ENCODE results near the gene CD302.
"Not testable (repeated sequence)": the region's sequence is repeated elsewhere in the genome, so short reads cannot be mapped to it uniquely, and the experiment has no call there.

The CD302 gene

DNA sequence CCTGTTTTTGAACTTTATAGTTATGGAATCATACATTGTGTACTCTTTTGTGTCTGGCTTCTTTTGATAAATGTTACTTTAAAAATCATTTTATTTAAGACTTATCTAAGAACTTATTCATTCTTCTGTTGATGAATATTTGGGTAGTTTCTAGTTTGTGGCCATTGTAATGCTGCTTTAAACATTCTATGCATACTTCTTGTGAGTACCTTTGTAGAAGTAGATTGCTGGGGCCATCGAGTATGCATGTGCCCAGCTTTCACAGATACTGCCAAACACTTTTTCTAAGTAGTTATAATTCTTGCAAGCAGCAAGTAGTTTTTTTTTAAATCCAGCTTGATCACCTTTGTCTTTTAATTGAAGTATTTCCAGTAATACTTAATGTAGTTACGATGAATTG lies 11.1 kb downstream of the CD302 start:
- TF ChIP-seq CTCF (conservative IDR thresholded peaks at IDR 0.05; ENCODE audit: low read depth, low read length): no peak
- no peak for DNase-seq (ENCODE audit: low read depth)
- no peak overlapping the region for H3K4me3 ChIP-seq (ENCODE audit: low read depth, low read length)

DNA sequence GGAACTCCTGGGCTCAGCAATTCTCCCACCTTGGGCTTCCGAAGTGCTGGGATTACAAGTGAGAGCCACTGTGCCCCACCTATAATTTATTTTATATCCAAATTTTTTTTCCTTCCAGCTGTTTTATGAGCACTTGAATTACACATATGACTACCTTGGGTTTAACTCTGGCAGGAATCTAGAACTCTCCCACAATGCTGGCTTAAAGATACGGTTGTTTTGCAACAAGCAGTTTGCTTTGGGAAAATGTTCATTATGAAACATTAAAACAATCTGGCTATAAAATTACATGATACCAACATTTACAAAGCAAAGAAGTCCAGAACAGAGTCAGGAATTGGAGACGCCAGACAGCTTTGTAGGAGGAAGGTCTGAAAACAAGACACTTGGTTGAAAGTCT lies 12.8 kb downstream of the CD302 start:
- TF ChIP-seq CTCF (conservative IDR thresholded peaks at IDR 0.05; ENCODE audit: low read depth, low read length): no peak
- no peak overlapping the region for H3K4me3 ChIP-seq (ENCODE audit: low read depth, low read length)
- no peak for DNase-seq (ENCODE audit: low read depth)

DNA sequence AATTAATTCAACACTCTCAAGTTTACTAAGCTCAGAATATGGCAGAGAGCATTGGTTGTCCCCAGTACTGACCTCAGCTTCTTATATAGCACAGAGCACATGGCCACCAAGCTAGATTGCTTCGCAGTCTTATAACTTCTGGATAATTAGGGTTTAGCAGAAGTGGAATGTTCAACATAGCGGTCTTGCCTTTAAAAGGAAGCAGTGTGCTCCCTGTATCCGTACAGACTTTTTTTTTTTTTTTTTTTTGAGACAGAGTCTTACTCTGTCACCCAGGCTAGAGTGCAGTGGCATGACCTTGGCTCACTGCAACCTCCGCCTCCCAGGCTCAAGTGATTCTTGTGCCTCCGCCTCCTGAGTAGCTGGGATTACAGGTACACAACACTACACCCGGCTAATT lies 13.3 kb downstream of the CD302 start:
- not testable (repeated sequence) for H3K4me3 ChIP-seq (ENCODE audit: low read depth, low read length); DNase-seq (ENCODE audit: low read depth)

GRCh38 chr2:159783556-159783955 lies 14.5 kb downstream of the CD302 start:
- no peak overlapping the region for H3K4me3 ChIP-seq (ENCODE audit: low read depth, low read length)
- no peak for DNase-seq (ENCODE audit: low read depth)
- TF ChIP-seq CTCF (conservative IDR thresholded peaks at IDR 0.05; ENCODE audit: low read depth, low read length): no peak

DNA sequence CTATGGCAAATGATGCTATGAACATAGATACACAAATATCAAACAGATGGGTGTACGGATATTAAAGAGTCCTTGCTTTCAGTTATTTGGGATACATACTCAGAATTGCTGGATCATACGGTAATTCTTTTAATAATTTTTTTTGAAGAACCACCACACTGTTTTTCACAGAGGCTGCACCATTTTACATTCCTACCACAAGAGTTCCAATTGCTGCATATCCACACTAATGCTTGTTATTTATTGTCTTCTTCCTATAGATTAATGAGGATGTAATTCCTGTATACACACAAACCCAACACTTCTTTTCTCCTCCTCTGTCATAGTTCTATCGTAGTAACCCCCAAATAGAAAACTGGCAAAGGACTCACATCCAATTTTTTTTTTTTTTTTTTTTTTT lies 21.7 kb downstream of the CD302 start:
- TF ChIP-seq CTCF (conservative IDR thresholded peaks at IDR 0.05; ENCODE audit: low read depth, low read length): peak; percentile 45
- no peak overlapping the region for H3K4me3 ChIP-seq (ENCODE audit: low read depth, low read length)
- no peak for DNase-seq (ENCODE audit: low read depth)

- TF ChIP-seq CTCF (conservative IDR thresholded peaks at IDR 0.05; ENCODE audit: low read depth, low read length): no peak
- no peak overlapping the region for H3K4me3 ChIP-seq (ENCODE audit: low read depth, low read length)
- DNase-seq (ENCODE audit: low read depth): peak; percentile 30
These were observed 23.0 kb downstream of the CD302 start for GRCh38 chr2:159775021-159775420.

GRCh38 chr2:159774370-159774990 lies 23.5 kb downstream of the CD302 start:
- DNase-seq (ENCODE audit: low read depth): no peak
- H3K4me3 ChIP-seq (ENCODE audit: low read depth, low read length): no peak overlapping the region

More at GRCh38 chr2:159774370-159774990, 23.5 kb downstream of the CD302 start:
- TF ChIP-seq CTCF (conservative IDR thresholded peaks at IDR 0.05; ENCODE audit: low read depth, low read length): no peak
